GM23338 (cell line): ENCODE results near the gene PEAR1. TPM values are rescaled to one million over a fixed set of nuclear protein-coding genes. Genes with fewer than 3 reads are reported as not detected.

Experiments used
- ATAC-seq: fragments of 200-7000 bp; cut with Tn5 transposase; 3 replicates; pipeline ENCODE4 v1.9.1; 2020
- DNase-seq: peaks from one replicate; pipeline ENCODE4 v3.0.0-alpha.2; 2015; ENCODE audit warnings: low spot score
- H2AFZ ChIP-seq: fragments of 200-600 bp; sonication (generic); 2 replicates; pipeline ENCODE4 v1.8.0; 2016; ENCODE audit warnings: antibody characterized with exemption, mild to moderate bottlenecking, moderate library complexity
- H3F3A ChIP-seq: fragments of 200-600 bp; sonication (generic); replicated peaks from 2 replicates; pipeline ENCODE4 v1.8.0; 2017; ENCODE audit warnings: antibody characterized with exemption, mixed run types, low read depth
- H3K27ac ChIP-seq: fragments of 200-600 bp; sonication (generic); 2 replicates; pipeline ENCODE4 v1.6.1; 2016; ENCODE audit warnings: low read depth
- H3K27me3 ChIP-seq: fragments of 200-600 bp; sonication (generic); 2 replicates; pipeline ENCODE4 v1.8.0; 2016; ENCODE audit warnings: mild to moderate bottlenecking, mixed run types, moderate library complexity; ENCODE audit not compliant: insufficient read depth
- H3K36me3 ChIP-seq: fragments of 200-600 bp; sonication (generic); 2 replicates; pipeline ENCODE4 v1.8.0; 2016; ENCODE audit warnings: mild to moderate bottlenecking; ENCODE audit not compliant: insufficient read depth
- H3K4me1 ChIP-seq: fragments of 200-600 bp; sonication (generic); 2 replicates; pipeline ENCODE4 v1.8.0; 2016; ENCODE audit warnings: mild to moderate bottlenecking, moderate library complexity; ENCODE audit not compliant: insufficient read depth
- H3K4me2 ChIP-seq: fragments of 200-600 bp; sonication (generic); 2 replicates; pipeline ENCODE4 v1.7.1; 2017; ENCODE audit warnings: mixed run types
- H3K4me3 ChIP-seq: fragments of 200-600 bp; sonication (generic); 2 replicates; pipeline ENCODE4 v1.6.1; 2016; ENCODE audit warnings: mixed run types
- H3K79me2 ChIP-seq: fragments of 200-600 bp; sonication (generic); replicated peaks from 2 replicates; pipeline ENCODE4 v1.8.0; 2017; ENCODE audit warnings: mild to moderate bottlenecking; ENCODE audit not compliant: insufficient read depth
- H3K9me2 ChIP-seq: fragments of 200-600 bp; sonication (generic); 2 replicates; pipeline ENCODE4 v1.8.0; 2017; ENCODE audit not compliant: insufficient read depth
- H4K20me1 ChIP-seq: fragments of 200-600 bp; sonication (generic); replicated peaks from 2 replicates; pipeline ENCODE4 v1.8.0; 2017; ENCODE audit warnings: mild to moderate bottlenecking; ENCODE audit not compliant: insufficient read depth
- H3K27ac Mint-ChIP-seq: 2 replicates; pipeline ENCODE4 v1.8.0; 2020; ENCODE audit warnings: inconsistent platforms, mild to moderate bottlenecking, moderate library complexity, mixed read lengths
- H3K27me3 Mint-ChIP-seq: 3 replicates; pipeline ENCODE4 v1.8.0; 2022; ENCODE audit warnings: low read depth, mild to moderate bottlenecking, moderate library complexity, mixed read lengths, inconsistent platforms; ENCODE audit not compliant: insufficient read depth, poor library complexity
- H3K36me3 Mint-ChIP-seq: 3 replicates; pipeline ENCODE4 v1.8.0; 2021; ENCODE audit warnings: low read depth, mild to moderate bottlenecking, inconsistent platforms, moderate library complexity, mixed read lengths
- H3K4me1 Mint-ChIP-seq: 3 replicates; pipeline ENCODE4 v1.8.0; 2020; ENCODE audit warnings: mild to moderate bottlenecking, inconsistent platforms, mixed read lengths
- H3K4me3 Mint-ChIP-seq: 3 replicates; pipeline ENCODE4 v1.8.0; 2021; ENCODE audit warnings: moderate library complexity, mild to moderate bottlenecking, inconsistent platforms, mixed read lengths
- H3K9me3 Mint-ChIP-seq: 3 replicates; pipeline ENCODE4 v1.8.0; 2020; ENCODE audit warnings: moderate library complexity, mild to moderate bottlenecking, inconsistent platforms, mixed read lengths
- CTCF ChIP-seq, 2 experiments: fragments of 200-600 bp in 1 of 2; sonication (generic) in 1 of 2; conservative IDR thresholded peaks; 2 replicates each; pipeline versions ENCODE4 v1.5.1 to v1.6.1; 2016 to 2017; ENCODE audit warnings: antibody characterized with exemption in 2 of 2, low read depth in 2 of 2, mild to moderate bottlenecking in 2 of 2, moderate library complexity in 1 of 2
- EZH2 ChIP-seq: fragments of 200-600 bp; sonication (generic); IDR thresholded peaks from one replicate; pipeline ENCODE4 v1.8.0; 2017; ENCODE audit warnings: antibody characterized with exemption, mild to moderate bottlenecking, low read depth; ENCODE audit not compliant: unreplicated experiment
- NANOG ChIP-seq: IDR thresholded peaks from 2 replicates; pipeline ENCODE4 v1.6.1; 2016; ENCODE audit warnings: antibody characterized with exemption, borderline replicate concordance
- STAT1 ChIP-seq: IDR thresholded peaks from one replicate; pipeline ENCODE4 v1.6.1; 2016; ENCODE audit warnings: antibody characterized with exemption; ENCODE audit not compliant: unreplicated experiment
- ZNF114 ChIP-seq: fragments of 250-450 bp; sonication (Bioruptor Pico); IDR thresholded peaks from 2 replicates; pipeline ENCODE4 v1.5.0; 2020; ENCODE audit warnings: mild to moderate bottlenecking, moderate library complexity
- ZNF331 ChIP-seq: fragments of 250-450 bp; sonication (Bioruptor Pico); IDR thresholded peaks from 2 replicates; pipeline ENCODE4 v1.5.0; 2020; ENCODE audit warnings: low read depth, mild to moderate bottlenecking, moderate library complexity
- polyA plus RNA-seq: library from polyadenylated mRNA; unstranded; fragments of >200 nt; fragmentation: Nextera tagmentation; extraction: Ambion mirVana; gene quantifications from 2 replicates; pipeline ENCODE4 v1.2.1, GENCODE V29; 2016
- total RNA-seq: library from RNA; depleted of rRNA; stranded (reverse); fragments of >200 nt; shearing (Covaris generic); gene quantifications from 2 replicates; pipeline ENCODE4 v1.2.3, GENCODE V29; 2014
- TF ChIP-seq, protein P1 (sequence below): fragments of 250-450 bp; sonication (Bioruptor Pico); IDR thresholded peaks from 2 replicates; pipeline ENCODE4 v1.5.0; 2020; ENCODE audit warnings: mild to moderate bottlenecking, moderate library complexity

PEAR1 gene
- total and polyA plus RNA-seq, 2 experiments from 2014 or later, result 0.28 to 0.47 TPM

DNA sequence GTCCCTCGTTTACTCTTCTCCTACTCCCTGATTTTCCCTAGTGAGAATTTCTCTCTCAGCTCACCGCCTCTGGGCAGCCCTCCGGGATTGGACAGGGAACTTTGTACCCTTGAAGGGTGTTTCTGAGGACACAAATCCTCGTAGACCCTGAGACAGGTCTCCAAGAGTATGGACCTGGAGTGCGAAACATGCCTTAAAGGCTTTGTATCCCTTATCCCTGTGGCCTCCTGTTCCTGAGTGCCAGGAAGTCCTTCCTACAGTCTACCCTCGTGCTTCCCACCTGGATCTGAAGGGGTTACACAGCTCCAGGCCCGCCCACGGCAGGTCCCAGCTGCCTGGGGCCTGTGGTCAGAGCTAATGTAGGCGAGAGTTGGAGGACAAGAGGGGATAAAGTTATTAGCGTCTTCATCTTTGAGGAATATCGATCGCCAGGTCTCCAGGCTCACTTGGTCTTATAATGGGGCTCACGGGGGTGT lies 7.6 kb upstream of the PEAR1 start:
- Histone ChIP-seq H4K20me1 (no peaks in the 10 kb centered on the region), H3K4me1 (peaks cover 20% of the 10 kb centered on the region; the same call in 1 of the 2 replicates), H3K4me3 (no peak overlapping the region), H3K79me2 (no peaks in the 10 kb centered on the region), H3K27ac (no peak overlapping the region), H2AFZ (no peak overlapping the region), H3K9me2 (no peaks in the 10 kb centered on the region), H3K27me3 (peaks cover 48% of the 10 kb centered on the region), H3K4me2 (no peak overlapping the region), H3F3A (no peaks in the 10 kb centered on the region), H3K36me3 (no peaks in the 10 kb centered on the region)
- Mint-ChIP-seq H3K36me3 (no peaks in the 10 kb centered on the region; the same call in 2 of the 3 replicates), H3K27me3 (peaks cover 35% of the 10 kb centered on the region), H3K27ac (no peak overlapping the region), H3K4me3 (peak overlapping the region; percentile 47; the same call in 1 of the 3 replicates), H3K4me1 (peaks cover 56% of the 10 kb centered on the region), H3K9me3 (no peaks in the 10 kb centered on the region)
- no peak for TF ChIP-seq NANOG
- no peak for TF ChIP-seq ZNF331 (CRISPR knock-in tag)
- no peak for TF ChIP-seq CTCF (conservative IDR thresholded peaks at IDR 0.05; ENCODE audit: low read depth in 2 of 2)
- ATAC-seq, result no peak
- no peak for DNase-seq

GRCh38 chr1:156886583-156887281 lies 6.8 kb upstream of the PEAR1 start:
- Histone ChIP-seq H4K20me1 (no peaks in the 10 kb centered on the region), H3K36me3 (no peaks in the 10 kb centered on the region), H3K27me3 (peaks cover 56% of the 10 kb centered on the region), H3K4me1 (peaks cover 20% of the 10 kb centered on the region; the same call in 1 of the 2 replicates), H3K79me2 (no peaks in the 10 kb centered on the region), H3K27ac (no peak overlapping the region), H3K4me2 (peak overlapping the region; percentile 65; the same call in 1 of the 2 replicates), H3K4me3 (peak overlapping the region; percentile 38; the same call in 1 of the 2 replicates), H2AFZ (no peak overlapping the region), H3K9me2 (no peaks in the 10 kb centered on the region), H3F3A (no peaks in the 10 kb centered on the region)
- H3K27me3 Mint-ChIP-seq, result peaks cover 43% of the 10 kb centered on the region
- DNase-seq, result no peak
- H3K4me3 Mint-ChIP-seq, result peak overlapping the region; percentile 47; the same call in 2 of the 3 replicates
- TF ChIP-seq NANOG, result no peak
- no peaks in the 10 kb centered on the region for H3K9me3 Mint-ChIP-seq
- H3K36me3 Mint-ChIP-seq, result no peaks in the 10 kb centered on the region; the same call in 2 of the 3 replicates
- no peak overlapping the region for H3K27ac Mint-ChIP-seq
- H3K4me1 Mint-ChIP-seq, result peaks cover 56% of the 10 kb centered on the region
- no peak for ATAC-seq

- no peak for ATAC-seq
- Histone ChIP-seq H3K9me2 (no peaks in the 10 kb centered on the region), H3F3A (no peaks in the 10 kb centered on the region), H3K4me3 (peak overlapping the region; percentile 45), H4K20me1 (no peaks in the 10 kb centered on the region), H3K36me3 (no peaks in the 10 kb centered on the region), H3K4me1 (peaks cover 20% of the 10 kb centered on the region; the same call in 1 of the 2 replicates), H3K4me2 (peak overlapping the region; percentile 75), H2AFZ (no peak overlapping the region), H3K79me2 (no peaks in the 10 kb centered on the region), H3K27ac (no peak overlapping the region), H3K27me3 (peaks cover 61% of the 10 kb centered on the region)
- Mint-ChIP-seq H3K4me1 (peaks cover 52% of the 10 kb centered on the region), H3K4me3 (peak overlapping the region; percentile 54), H3K27me3 (peaks cover 46% of the 10 kb centered on the region), H3K9me3 (no peaks in the 10 kb centered on the region), H3K36me3 (no peaks in the 10 kb centered on the region; the same call in 2 of the 3 replicates), H3K27ac (no peak overlapping the region)
- DNase-seq, result no peak
- TF ChIP-seq, protein P1, sequence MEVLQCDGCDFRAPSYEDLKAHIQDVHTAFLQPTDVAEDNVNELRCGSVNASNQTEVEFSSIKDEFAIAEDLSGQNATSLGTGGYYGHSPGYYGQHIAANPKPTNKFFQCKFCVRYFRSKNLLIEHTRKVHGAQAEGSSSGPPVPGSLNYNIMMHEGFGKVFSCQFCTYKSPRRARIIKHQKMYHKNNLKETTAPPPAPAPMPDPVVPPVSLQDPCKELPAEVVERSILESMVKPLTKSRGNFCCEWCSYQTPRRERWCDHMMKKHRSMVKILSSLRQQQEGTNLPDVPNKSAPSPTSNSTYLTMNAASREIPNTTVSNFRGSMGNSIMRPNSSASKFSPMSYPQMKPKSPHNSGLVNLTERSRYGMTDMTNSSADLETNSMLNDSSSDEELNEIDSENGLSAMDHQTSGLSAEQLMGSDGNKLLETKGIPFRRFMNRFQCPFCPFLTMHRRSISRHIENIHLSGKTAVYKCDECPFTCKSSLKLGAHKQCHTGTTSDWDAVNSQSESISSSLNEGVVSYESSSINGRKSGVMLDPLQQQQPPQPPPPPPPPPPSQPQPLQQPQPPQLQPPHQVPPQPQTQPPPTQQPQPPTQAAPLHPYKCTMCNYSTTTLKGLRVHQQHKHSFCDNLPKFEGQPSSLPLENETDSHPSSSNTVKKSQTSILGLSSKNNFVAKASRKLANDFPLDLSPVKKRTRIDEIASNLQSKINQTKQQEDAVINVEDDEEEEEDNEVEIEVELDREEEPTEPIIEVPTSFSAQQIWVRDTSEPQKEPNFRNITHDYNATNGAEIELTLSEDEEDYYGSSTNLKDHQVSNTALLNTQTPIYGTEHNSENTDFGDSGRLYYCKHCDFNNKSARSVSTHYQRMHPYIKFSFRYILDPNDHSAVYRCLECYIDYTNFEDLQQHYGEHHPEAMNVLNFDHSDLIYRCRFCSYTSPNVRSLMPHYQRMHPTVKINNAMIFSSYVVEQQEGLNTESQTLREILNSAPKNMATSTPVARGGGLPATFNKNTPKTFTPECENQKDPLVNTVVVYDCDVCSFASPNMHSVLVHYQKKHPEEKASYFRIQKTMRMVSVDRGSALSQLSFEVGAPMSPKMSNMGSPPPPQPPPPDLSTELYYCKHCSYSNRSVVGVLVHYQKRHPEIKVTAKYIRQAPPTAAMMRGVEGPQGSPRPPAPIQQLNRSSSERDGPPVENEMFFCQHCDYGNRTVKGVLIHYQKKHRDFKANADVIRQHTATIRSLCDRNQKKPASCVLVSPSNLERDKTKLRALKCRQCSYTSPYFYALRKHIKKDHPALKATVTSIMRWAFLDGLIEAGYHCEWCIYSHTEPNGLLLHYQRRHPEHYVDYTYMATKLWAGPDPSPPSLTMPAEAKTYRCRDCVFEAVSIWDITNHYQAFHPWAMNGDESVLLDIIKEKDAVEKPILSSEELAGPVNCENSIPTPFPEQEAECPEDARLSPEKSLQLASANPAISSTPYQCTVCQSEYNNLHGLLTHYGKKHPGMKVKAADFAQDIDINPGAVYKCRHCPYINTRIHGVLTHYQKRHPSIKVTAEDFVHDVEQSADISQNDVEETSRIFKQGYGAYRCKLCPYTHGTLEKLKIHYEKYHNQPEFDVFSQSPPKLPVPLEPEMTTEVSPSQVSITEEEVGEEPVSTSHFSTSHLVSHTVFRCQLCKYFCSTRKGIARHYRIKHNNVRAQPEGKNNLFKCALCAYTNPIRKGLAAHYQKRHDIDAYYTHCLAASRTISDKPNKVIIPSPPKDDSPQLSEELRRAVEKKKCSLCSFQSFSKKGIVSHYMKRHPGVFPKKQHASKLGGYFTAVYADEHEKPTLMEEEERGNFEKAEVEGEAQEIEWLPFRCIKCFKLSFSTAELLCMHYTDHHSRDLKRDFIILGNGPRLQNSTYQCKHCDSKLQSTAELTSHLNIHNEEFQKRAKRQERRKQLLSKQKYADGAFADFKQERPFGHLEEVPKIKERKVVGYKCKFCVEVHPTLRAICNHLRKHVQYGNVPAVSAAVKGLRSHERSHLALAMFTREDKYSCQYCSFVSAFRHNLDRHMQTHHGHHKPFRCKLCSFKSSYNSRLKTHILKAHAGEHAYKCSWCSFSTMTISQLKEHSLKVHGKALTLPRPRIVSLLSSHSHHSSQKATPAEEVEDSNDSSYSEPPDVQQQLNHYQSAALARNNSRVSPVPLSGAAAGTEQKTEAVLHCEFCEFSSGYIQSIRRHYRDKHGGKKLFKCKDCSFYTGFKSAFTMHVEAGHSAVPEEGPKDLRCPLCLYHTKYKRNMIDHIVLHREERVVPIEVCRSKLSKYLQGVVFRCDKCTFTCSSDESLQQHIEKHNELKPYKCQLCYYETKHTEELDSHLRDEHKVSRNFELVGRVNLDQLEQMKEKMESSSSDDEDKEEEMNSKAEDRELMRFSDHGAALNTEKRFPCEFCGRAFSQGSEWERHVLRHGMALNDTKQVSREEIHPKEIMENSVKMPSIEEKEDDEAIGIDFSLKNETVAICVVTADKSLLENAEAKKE, result no peak
- no peak for TF ChIP-seq ZNF114 (CRISPR knock-in tag)
- no peak for TF ChIP-seq ZNF331 (CRISPR knock-in tag)
- TF ChIP-seq STAT1, result no peak
- TF ChIP-seq EZH2, result no peak
These were observed 6.2 kb upstream of the PEAR1 start for GRCh38 chr1:156887317-156887716.
